HG03039 (cell line): ENCODE results near the gene TESPA1.

Experiments used
- ATAC-seq: cut with Tn5 transposase; IDR thresholded peaks from one replicate; pipeline ENCODE4 v1.9.1; 2021; ENCODE audit warnings: mild to moderate bottlenecking, moderate library complexity; ENCODE audit not compliant: unreplicated experiment

TESPA1 gene

GRCh38 chr12:54983536-54984101, 943 bp downstream of the TESPA1 start:
- ATAC-seq = no peak

GRCh38 chr12:54981796-54982195, 2.8 kb downstream of the TESPA1 start:
- ATAC-seq = no peak

DNA sequence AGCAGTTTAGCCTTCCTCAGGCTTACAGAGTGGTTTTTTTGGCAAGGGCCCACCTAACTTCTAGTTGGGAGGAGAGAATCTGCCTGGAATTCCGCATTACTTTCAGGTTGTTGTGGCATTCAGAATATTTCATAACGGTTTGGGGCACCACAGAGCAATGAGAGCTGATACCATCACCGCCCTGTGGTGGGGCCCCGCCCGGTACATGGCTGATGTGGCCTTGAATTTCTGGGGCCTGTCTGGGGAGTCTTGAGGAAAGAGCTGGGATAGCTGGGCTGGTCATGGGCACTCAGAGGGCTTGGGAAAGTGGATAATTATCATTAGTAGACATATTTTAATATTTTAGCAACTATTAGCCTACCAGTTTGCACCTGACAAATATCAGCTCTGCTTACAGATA, 4.2 kb downstream of the TESPA1 start:
- no peak for ATAC-seq

GRCh38 chr12:54977857-54978256, 6.7 kb downstream of the TESPA1 start:
- no peak for ATAC-seq

DNA sequence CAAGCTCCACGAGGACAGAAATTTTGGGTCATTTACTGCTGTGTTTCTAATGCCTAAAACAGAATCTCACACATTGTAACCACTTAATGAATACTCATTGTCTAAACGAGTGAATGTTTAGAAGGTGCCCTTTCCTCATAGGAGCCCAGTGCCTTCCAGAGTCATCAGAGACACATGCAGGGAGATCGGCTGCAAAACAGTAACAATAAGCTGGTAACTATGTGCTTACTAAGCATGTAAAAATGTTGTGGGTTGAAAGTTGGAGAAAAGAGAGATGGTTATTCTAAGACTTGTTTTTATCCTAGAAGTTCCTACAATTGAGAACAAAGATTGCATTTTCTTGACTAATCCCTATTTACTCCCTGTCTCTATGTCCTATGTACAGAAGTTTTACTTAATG, 7.4 kb downstream of the TESPA1 start:
- ATAC-seq = no peak

GRCh38 chr12:54975875-54976274, 8.7 kb downstream of the TESPA1 start:
- no peak for ATAC-seq

DNA sequence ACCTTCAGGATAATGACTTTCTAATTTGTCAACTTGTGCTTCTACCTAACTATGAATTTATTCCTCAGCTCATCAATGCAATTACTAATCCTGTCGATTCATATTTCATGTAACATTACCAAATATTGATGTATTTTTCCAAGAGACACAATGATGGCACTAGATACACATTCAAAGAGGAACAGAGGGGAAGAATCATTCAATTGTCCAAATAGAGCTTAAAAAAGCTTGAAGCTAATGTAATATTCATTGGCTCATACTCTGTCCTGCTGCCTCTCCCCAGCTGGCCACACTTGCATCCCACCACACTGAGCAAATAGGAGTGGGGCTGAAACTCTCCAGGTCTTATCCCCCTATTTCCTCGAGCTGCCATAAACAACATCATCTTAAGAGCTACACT, 9.3 kb downstream of the TESPA1 start:
- ATAC-seq = no peak

DNA sequence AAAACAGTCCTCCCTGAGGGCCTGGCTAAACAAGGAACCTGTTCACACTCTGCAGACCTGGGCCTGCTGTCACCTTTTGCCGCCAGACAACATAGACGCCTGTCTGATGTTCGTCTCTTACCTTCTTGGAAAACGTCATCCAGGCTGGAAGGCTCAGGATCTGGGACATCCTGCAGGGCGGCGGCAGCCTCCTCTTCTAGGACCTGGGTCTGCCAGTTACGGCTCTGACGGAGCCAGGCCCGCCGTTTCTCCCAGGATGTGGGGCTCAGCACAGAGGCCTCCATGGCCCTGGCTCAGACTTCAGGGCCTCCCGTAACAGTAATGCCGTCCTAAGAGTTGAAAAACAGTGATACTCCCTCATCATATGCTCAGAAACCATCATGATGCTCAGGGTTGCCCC, 10.3 kb downstream of the TESPA1 start:
- no peak for ATAC-seq

DNA sequence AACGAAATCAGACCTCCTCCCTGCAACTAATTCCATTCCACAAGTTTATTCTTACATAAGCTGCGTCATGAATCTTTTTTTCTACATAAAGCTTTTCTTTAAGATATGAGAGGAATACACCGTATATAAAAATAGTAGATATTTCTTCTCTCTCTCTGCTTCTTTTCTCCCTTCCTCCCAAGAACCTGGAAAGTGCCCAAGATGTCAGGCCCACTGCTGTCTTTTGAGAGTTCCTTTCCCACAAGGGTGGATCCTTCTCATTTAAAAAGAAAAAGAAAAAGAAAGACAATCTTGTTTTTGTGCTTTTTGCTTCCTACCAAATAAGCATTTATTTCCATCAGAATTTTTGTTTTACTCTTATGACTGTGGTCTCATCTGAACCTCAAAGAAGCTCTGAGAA, 11.0 kb downstream of the TESPA1 start:
- ATAC-seq = no peak

DNA sequence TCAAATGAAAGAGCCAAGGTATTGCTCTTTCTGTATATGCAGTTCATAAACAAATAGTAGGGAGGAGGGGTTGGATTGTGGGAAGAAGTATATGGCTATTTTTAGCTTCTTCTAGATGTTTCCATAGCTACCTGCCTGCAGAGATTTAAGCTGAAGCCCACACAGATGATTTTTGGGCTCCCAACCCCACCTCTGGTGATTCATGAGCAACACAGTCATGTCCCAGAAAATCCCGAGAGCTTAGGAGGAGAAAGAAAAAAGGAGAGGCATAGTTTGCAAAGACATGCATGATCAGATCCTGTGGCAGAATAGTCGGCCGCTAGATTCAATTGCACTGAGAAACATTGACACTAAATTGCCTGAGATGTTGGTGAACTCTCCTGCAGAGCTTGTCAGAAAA, 13.8 kb downstream of the TESPA1 start:
- ATAC-seq = no peak

GRCh38 chr12:54968181-54968730, 16.3 kb downstream of the TESPA1 start:
- no peak for ATAC-seq

DNA sequence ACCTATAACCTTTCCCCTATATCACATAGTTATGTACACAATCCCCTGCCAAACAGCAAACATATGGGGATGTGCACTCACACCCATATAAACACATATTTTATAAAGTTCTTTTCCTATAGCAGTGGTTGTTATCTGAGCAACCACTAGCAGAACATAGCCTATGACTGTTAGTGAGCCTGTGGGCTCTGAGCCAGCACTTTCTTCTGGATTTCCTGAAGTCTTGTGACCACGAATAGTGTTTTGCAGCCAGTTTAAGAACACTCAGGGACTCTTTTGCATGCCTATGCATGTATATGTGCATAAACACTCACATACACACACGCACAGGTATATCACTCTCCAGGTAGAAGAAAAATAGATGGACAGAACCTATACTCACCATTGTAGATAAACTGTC, 17.1 kb downstream of the TESPA1 start:
- no peak for ATAC-seq

DNA sequence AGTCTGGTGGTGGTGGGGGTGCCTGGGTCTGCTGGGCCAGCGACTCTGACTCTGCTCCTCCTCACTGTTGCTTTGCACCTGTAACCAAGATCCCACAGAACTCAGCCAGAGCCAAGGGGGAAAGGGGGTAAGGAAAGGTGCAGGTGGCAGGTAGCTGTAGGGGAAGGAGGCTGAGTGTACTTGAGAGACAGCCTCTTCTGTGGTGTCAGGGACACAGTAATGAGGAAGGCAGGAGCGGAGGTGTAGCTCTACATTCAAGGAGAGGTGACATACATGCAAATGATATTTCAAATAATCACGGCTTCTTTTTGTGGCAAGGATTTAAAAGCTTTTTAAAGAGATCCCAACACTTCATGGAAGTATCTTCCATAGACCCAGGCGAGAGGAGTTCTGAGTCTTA, 23.4 kb downstream of the TESPA1 start:
- ATAC-seq = no peak

- ATAC-seq = peak; percentile 61
These were observed 25.1 kb downstream of the TESPA1 start for GRCh38 chr12:54959291-54960018.

GRCh38 chr12:54958048-54958658, 26.4 kb downstream of the TESPA1 start:
- no peak for ATAC-seq

- ATAC-seq = no peak
These were observed 27.5 kb downstream of the TESPA1 start for GRCh38 chr12:54956818-54957641.

DNA sequence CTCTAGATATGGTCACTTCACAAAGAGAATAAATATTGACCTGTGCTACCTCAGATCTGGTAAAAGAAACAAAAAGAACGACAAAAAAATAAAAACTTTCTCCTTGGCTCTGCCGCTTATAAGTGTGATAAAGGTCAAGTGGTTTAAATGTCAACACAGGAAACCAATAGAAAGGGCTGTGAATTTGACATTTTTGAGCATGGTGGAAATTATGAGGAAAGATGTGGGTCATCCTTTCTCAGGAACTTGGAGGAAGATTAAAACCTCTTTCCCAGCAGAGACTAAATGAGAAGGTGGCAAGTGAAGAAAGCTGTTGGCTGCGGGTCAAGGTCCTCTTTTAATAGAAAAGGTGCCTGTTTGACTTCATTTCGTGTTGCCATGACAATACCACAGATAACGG, 28.2 kb downstream of the TESPA1 start:
- ATAC-seq = no peak

GRCh38 chr12:54954801-54955200, 29.8 kb downstream of the TESPA1 start:
- ATAC-seq = no peak

DNA sequence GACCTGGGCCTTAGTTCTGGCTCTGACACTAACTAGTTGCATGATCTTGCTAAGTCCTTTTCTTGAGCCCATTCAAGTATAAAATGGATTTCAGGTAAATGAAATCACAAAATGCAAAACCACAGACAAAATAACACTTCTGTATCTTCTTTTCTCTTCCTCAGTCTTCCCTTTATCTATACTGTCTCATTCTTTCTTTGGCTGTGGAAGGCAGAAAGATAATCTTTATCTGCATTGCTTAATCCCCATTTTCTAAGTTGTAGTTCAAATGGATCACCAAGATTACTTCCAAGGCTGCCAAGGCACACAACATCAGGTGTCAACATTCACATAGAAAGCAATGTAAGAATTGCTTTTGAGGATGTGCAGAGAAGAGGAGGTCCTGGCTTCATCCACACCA, 30.3 kb downstream of the TESPA1 start:
- ATAC-seq = no peak

GRCh38 chr12:54950071-54950727, 34.4 kb downstream of the TESPA1 start:
- ATAC-seq = no peak
